Activated CD8-positive, alpha-beta T cell treated with anti-CD3 and anti-CD28 coated beads for 36 hours (primary cell): Measurements from ENCODE around the gene NXPH1. TPM values are rescaled to one million over a fixed set of nuclear protein-coding genes. Genes with fewer than 3 reads are reported as not detected.

Source experiments
- ATAC-seq: fragments of 200-7000 bp; cut with Tn5 transposase; one replicate; pipeline ENCODE4 v1.10.0; 2021; ENCODE audit warnings: mild to moderate bottlenecking, moderate library complexity
- CTCF ChIA-PET: fragments of 350-600 bp; sonication (Branson Sonifier 250); formaldehyde crosslinking; loops from one replicate; lab custom pipeline; 2021; ENCODE audit warnings: antibody characterized with exemption; lab: Charles Lee
- POLR2A ChIA-PET: fragments of 350-600 bp; sonication (Branson Sonifier 250); formaldehyde crosslinking; loops from one replicate; lab custom pipeline; 2021; ENCODE audit warnings: antibody characterized with exemption; lab: Charles Lee
- DNase-seq: peaks from one replicate; pipeline ENCODE4 v3.0.0-alpha.2; 2020
- H3K27ac Mint-ChIP-seq: one replicate; pipeline ENCODE4 v1.8.0; 2021; ENCODE audit warnings: mild to moderate bottlenecking, mixed read lengths
- H3K27me3 Mint-ChIP-seq: one replicate; pipeline ENCODE4 v1.8.0; 2021; ENCODE audit warnings: mixed read lengths
- H3K36me3 Mint-ChIP-seq: one replicate; pipeline ENCODE4 v1.8.0; 2021; ENCODE audit warnings: low read depth, mixed read lengths
- H3K4me1 Mint-ChIP-seq: one replicate; pipeline ENCODE4 v1.8.0; 2021; ENCODE audit warnings: low read depth, mixed read lengths
- H3K4me3 Mint-ChIP-seq: one replicate; pipeline ENCODE4 v1.8.0; 2021; ENCODE audit warnings: mild to moderate bottlenecking, moderate library complexity, mixed read lengths
- H3K9me3 Mint-ChIP-seq: one replicate; pipeline ENCODE4 v1.8.0; 2021; ENCODE audit warnings: mixed read lengths
- CTCF ChIP-seq: fragments of 200-600 bp; IDR thresholded peaks from one replicate; pipeline ENCODE4 v1.8.0; 2022; ENCODE audit warnings: antibody characterized with exemption, mild to moderate bottlenecking
- intact Hi-C: fragments of 100-400 bp; cut with micrococcal nuclease; formaldehyde crosslinking; loops from one replicate; pipeline ENCODE4 v1.10.0; 2022
- total RNA-seq, 2 experiments: library from RNA; stranded (reverse); gene quantifications; one replicate each; pipeline ENCODE4 v1.2.3, GENCODE V29; 2021

Gene NXPH1
- total RNA-seq, 2 experiments from 2014 or later = not detected

- no peak for ATAC-seq
- no peak for DNase-seq
- Mint-ChIP-seq H3K27me3 (peaks cover 45% of the 10 kb centered on the region), H3K27ac (no peak overlapping the region), H3K4me1 (peaks cover 6% of the 10 kb centered on the region), H3K36me3 (peaks cover 7% of the 10 kb centered on the region), H3K4me3 (no peak overlapping the region), H3K9me3 (peaks cover 5% of the 10 kb centered on the region)
- intact Hi-C loops = no loop called here
- TF ChIP-seq CTCF = no peak
- ChIA-PET CTCF (no interaction called here), POLR2A (interaction anchor here (1.4 kb wide), 1 partner anchor 10 kb away, joined by 4 read pairs; the partner anchor contains the start of gene NXPH1)
Observed at GRCh38 chr7:8444468-8444769, 11.0 kb downstream of the NXPH1 start.

GRCh38 chr7:8453535-8453934, 20.1 kb downstream of the NXPH1 start:
- no peaks in the 10 kb centered on the region for H3K27me3 Mint-ChIP-seq
- ChIA-PET POLR2A (no interaction called here), CTCF (no interaction called here)
- H3K9me3 Mint-ChIP-seq = no peaks in the 10 kb centered on the region
- H3K36me3 Mint-ChIP-seq = no peaks in the 10 kb centered on the region
- no peak overlapping the region for H3K4me3 Mint-ChIP-seq
- intact Hi-C loops = no loop called here
- TF ChIP-seq CTCF = no peak
- H3K27ac Mint-ChIP-seq = no peak overlapping the region
- no peak for ATAC-seq
- H3K4me1 Mint-ChIP-seq = no peaks in the 10 kb centered on the region
- no peak for DNase-seq

GRCh38 chr7:8455426-8455825, 22.0 kb downstream of the NXPH1 start:
- Mint-ChIP-seq H3K27me3 (no peaks in the 10 kb centered on the region), H3K9me3 (no peaks in the 10 kb centered on the region), H3K4me1 (no peaks in the 10 kb centered on the region), H3K36me3 (no peaks in the 10 kb centered on the region), H3K4me3 (no peak overlapping the region), H3K27ac (no peak overlapping the region)
- ATAC-seq (no peak), DNase-seq (no peak)
- ChIA-PET CTCF (no interaction called here), POLR2A (no interaction called here)
- intact Hi-C loops = no loop called here
- no peak for TF ChIP-seq CTCF

GRCh38 chr7:8462309-8462708, 28.9 kb downstream of the NXPH1 start:
- H3K27me3 Mint-ChIP-seq = peaks cover 7% of the 10 kb centered on the region
- POLR2A ChIA-PET = no interaction called here
- no peak overlapping the region for H3K4me3 Mint-ChIP-seq
- DNase-seq = no peak
- no peak for ATAC-seq
- intact Hi-C loops = no loop called here
- no peak for TF ChIP-seq CTCF
- H3K27ac Mint-ChIP-seq = no peak overlapping the region
- no peaks in the 10 kb centered on the region for H3K9me3 Mint-ChIP-seq
- no peaks in the 10 kb centered on the region for H3K4me1 Mint-ChIP-seq
- H3K36me3 Mint-ChIP-seq = no peaks in the 10 kb centered on the region
- CTCF ChIA-PET = no interaction called here

GRCh38 chr7:8465338-8465737, 31.9 kb downstream of the NXPH1 start:
- CTCF ChIA-PET = no interaction called here
- H3K27me3 Mint-ChIP-seq = peaks cover 7% of the 10 kb centered on the region
- DNase-seq (no peak), ATAC-seq (no peak)
- H3K4me1 Mint-ChIP-seq = no peaks in the 10 kb centered on the region
- H3K36me3 Mint-ChIP-seq = no peaks in the 10 kb centered on the region
- no peak overlapping the region for H3K4me3 Mint-ChIP-seq
- POLR2A ChIA-PET = no interaction called here
- H3K27ac Mint-ChIP-seq = no peak overlapping the region
- intact Hi-C loops = no loop called here
- no peaks in the 10 kb centered on the region for H3K9me3 Mint-ChIP-seq
- TF ChIP-seq CTCF = no peak
